Common myeloid progenitor, CD34-positive (primary cell): Measurements from ENCODE around the gene OMD.

Experiments used
- CTCF ChIA-PET: fragments of 350-600 bp; sonication (Branson Sonifier 250); formaldehyde crosslinking; loops from one replicate; lab custom pipeline; 2021; ENCODE audit warnings: antibody characterized with exemption; lab: Charles Lee
- POLR2A ChIA-PET: fragments of 350-600 bp; sonication (Branson Sonifier 250); formaldehyde crosslinking; loops from one replicate; lab custom pipeline; 2021; ENCODE audit warnings: antibody characterized with exemption; lab: Charles Lee
- DNase-seq, 3 donors: peaks; one replicate each; pipeline versions ENCODE4 v3.0.0 to v3.0.0-alpha.2; 2013
- H3K27ac ChIP-seq, 2 experiments: 1 replicate in 1 of 2; 2 replicates in 1 of 2; pipeline ENCODE4 v1.7.0; 2013; ENCODE audit warnings: inconsistent platforms in 2 of 2, low read length in 2 of 2, mild to moderate bottlenecking in 2 of 2, low read depth in 1 of 2, moderate library complexity in 1 of 2; ENCODE audit not compliant: severe bottlenecking in 2 of 2, insufficient read depth in 1 of 2, poor library complexity in 1 of 2
- H3K27me3 ChIP-seq, 5 experiments: replicated peaks in 2 of 5; 1 replicate in 3 of 5; 2 replicates in 2 of 5; pipeline versions ENCODE4 v1.6.1 to v1.7.0; 2013; ENCODE audit warnings: low read length in 4 of 5, mild to moderate bottlenecking in 2 of 5, moderate library complexity in 2 of 5, inconsistent platforms in 1 of 5; ENCODE audit not compliant: insufficient read depth in 5 of 5, control insufficient read depth in 4 of 5
- H3K36me3 ChIP-seq, 4 experiments: 1 replicate in 2 of 4; 2 replicates in 2 of 4; pipeline versions ENCODE4 v1.6.1 to v1.7.0; 2013; ENCODE audit warnings: low read length in 3 of 4, control low read depth in 1 of 4, mild to moderate bottlenecking in 1 of 4; ENCODE audit not compliant: control insufficient read depth in 4 of 4, insufficient read depth in 4 of 4
- H3K4me1 ChIP-seq, 4 experiments: 1 replicate in 3 of 4; 2 replicates in 1 of 4; pipeline versions ENCODE4 v1.6.1 to v1.7.1; 2013; ENCODE audit warnings: low read length in 3 of 4, mild to moderate bottlenecking in 3 of 4, control low read depth in 1 of 4, inconsistent platforms in 1 of 4, moderate library complexity in 1 of 4; ENCODE audit not compliant: control insufficient read depth in 4 of 4, insufficient read depth in 4 of 4; ENCODE audit errors: control extremely low read depth in 1 of 4
- H3K4me3 ChIP-seq, 7 experiments: 1 replicate in 4 of 7; 2 replicates in 3 of 7; pipeline versions ENCODE4 v1.5.1 to v1.7.0; 2013; ENCODE audit warnings: mild to moderate bottlenecking in 7 of 7, low read length in 6 of 7, moderate library complexity in 6 of 7, inconsistent platforms in 2 of 7, low read depth in 2 of 7, control low read depth in 1 of 7; ENCODE audit not compliant: insufficient read depth in 4 of 7, control insufficient read depth in 1 of 7; ENCODE audit errors: extremely low read depth in 1 of 7
- H3K9me3 ChIP-seq, 5 experiments: 1 replicate in 4 of 5; 2 replicates in 1 of 5; pipeline versions ENCODE4 v1.6.1 to v1.7.1; 2013; ENCODE audit warnings: low read length in 4 of 5, mild to moderate bottlenecking in 2 of 5, inconsistent platforms in 1 of 5, low read depth in 1 of 5, moderate library complexity in 1 of 5; ENCODE audit not compliant: control insufficient read depth in 4 of 5, insufficient read depth in 2 of 5; ENCODE audit errors: control extremely low read depth in 1 of 5
- WGBS: methylation state at CpG from one replicate; pipeline ENCODE4 v1.1.5; 2013; ENCODE audit not compliant: insufficient coverage; 5-methylcytosine and 5-hydroxymethylcytosine counted together

Gene OMD

GRCh38 chr9:92392690-92393089 is 31.6 kb downstream of the OMD start:
- H3K27ac ChIP-seq, result no peak overlapping the region
- POLR2A ChIA-PET, result no interaction called here
- no peaks in the 10 kb centered on the region for H3K4me1 ChIP-seq
- H3K9me3 ChIP-seq, result no peaks in the 10 kb centered on the region
- WGBS, result no CpG with 5 or more reads among the region's 2 CpGs
- CTCF ChIA-PET, result no interaction called here
- H3K36me3 ChIP-seq, result no peaks in the 10 kb centered on the region
- H3K27me3 ChIP-seq, result no peaks in the 10 kb centered on the region
- no peak for DNase-seq
- no peak overlapping the region for H3K4me3 ChIP-seq

DNA sequence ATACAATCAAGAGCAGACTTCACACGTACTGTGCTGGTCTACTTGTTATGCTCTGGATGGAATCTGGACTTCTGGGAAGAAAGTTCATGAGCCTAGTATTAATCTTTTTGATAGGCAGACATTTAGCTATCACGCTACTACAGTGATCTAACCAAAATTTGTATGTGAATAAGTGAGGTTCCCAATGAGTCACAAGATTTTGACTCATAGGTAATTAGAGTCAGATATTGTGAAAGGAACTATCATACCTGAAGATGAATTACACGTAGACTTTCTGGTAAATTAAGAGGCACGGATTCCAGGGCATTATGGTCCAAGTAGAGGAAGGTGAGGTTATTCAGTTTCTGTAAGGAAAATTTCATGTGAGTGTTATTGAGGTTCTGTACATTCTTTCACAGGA is 38.3 kb downstream of the OMD start:
- 100% methylated on average over 2 of the region's 4 CpGs for WGBS
- Histone ChIP-seq H3K27ac (no peak overlapping the region), H3K4me1 (peaks cover 0 to 5% (median 0%) of the 10 kb centered on the region in 4 experiments), H3K9me3 (no peaks in the 10 kb centered on the region), H3K4me3 (no peak overlapping the region), H3K36me3 (no peaks in the 10 kb centered on the region), H3K27me3 (no peaks in the 10 kb centered on the region)
- ChIA-PET CTCF (no interaction called here), POLR2A (interaction anchor here (0.6 kb wide), 1 partner anchor 13 kb away, joined by 3 read pairs; no protein-coding TSS in a partner anchor)
- DNase-seq, result no peak

- H3K9me3 ChIP-seq, result no peaks in the 10 kb centered on the region
- H3K27ac ChIP-seq, result no peak overlapping the region
- CTCF ChIA-PET, result no interaction called here
- H3K4me3 ChIP-seq, result no peak overlapping the region
- DNase-seq, result no peak
- 100% methylated on average over 5 of the region's 6 CpGs for WGBS
- H3K4me1 ChIP-seq, result peaks cover 0 to 5% (median 2%) of the 10 kb centered on the region in 4 experiments
- POLR2A ChIA-PET, result interaction anchor here (0.6 kb wide), 1 partner anchor 14 kb away, joined by 3 read pairs; no protein-coding TSS in a partner anchor
- H3K36me3 ChIP-seq, result no peaks in the 10 kb centered on the region
- H3K27me3 ChIP-seq, result no peaks in the 10 kb centered on the region
Measured at GRCh38 chr9:92385477-92385876, 38.8 kb downstream of the OMD start.

- POLR2A ChIA-PET, result no interaction called here
- no peak for DNase-seq
- Histone ChIP-seq H3K4me3 (no peak overlapping the region), H3K9me3 (no peaks in the 10 kb centered on the region), H3K36me3 (no peaks in the 10 kb centered on the region), H3K27me3 (no peaks in the 10 kb centered on the region), H3K27ac (no peak overlapping the region), H3K4me1 (peaks cover 0 to 7% (median 4%) of the 10 kb centered on the region in 4 experiments)
- 76% methylated on average over 2 of the region's 3 CpGs for WGBS
- CTCF ChIA-PET, result no interaction called here
Measured at GRCh38 chr9:92385001-92385400, 39.3 kb downstream of the OMD start.

GRCh38 chr9:92384375-92384774 is 39.9 kb downstream of the OMD start:
- POLR2A ChIA-PET, result no interaction called here
- no peaks in the 10 kb centered on the region for H3K27me3 ChIP-seq
- H3K9me3 ChIP-seq, result no peaks in the 10 kb centered on the region
- peaks cover 0 to 10% (median 6%) of the 10 kb centered on the region in 4 experiments for H3K4me1 ChIP-seq
- CTCF ChIA-PET, result no interaction called here
- H3K4me3 ChIP-seq, result no peak overlapping the region
- no peaks in the 10 kb centered on the region for H3K36me3 ChIP-seq
- no peak for DNase-seq
- WGBS, result no CpG with 5 or more reads among the region's 1 CpG
- no peak overlapping the region for H3K27ac ChIP-seq

GRCh38 chr9:92381775-92382174 is 42.5 kb downstream of the OMD start:
- Histone ChIP-seq H3K36me3 (no peaks in the 10 kb centered on the region), H3K27ac (no peak overlapping the region), H3K27me3 (no peaks in the 10 kb centered on the region), H3K9me3 (no peaks in the 10 kb centered on the region), H3K4me1 (peaks cover 0 to 13% (median 7%) of the 10 kb centered on the region in 4 experiments), H3K4me3 (no peak overlapping the region)
- ChIA-PET CTCF (no interaction called here), POLR2A (no interaction called here)
- DNase-seq, result peak in 2 of 3 donors; percentile 44 to 61
- no CpG with 5 or more reads among the region's 2 CpGs for WGBS

DNA sequence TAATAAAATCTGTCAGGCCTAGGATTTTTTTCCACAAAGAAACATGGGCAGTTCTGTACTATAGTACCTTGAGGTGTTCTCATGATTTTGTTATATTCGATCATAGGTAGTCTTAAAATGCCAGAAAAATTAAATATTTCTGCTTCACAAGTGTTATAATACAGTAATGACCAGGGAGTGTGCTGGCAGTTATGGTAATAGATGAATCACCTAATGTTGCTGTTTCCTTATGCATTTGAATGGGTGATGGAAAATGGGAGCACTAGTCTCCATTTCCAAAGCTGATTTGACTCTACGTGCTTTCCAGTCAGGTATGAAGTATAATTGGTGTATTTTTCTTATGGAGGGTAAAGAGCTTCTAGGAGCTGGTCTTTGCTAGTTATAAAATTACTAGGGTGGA is 43.7 kb downstream of the OMD start:
- Histone ChIP-seq H3K4me1 (peaks cover 0 to 13% (median 7%) of the 10 kb centered on the region in 4 experiments), H3K27me3 (no peaks in the 10 kb centered on the region), H3K4me3 (no peak overlapping the region), H3K9me3 (peaks cover 0 to 5% (median 1%) of the 10 kb centered on the region in 5 experiments), H3K36me3 (no peaks in the 10 kb centered on the region), H3K27ac (no peak overlapping the region)
- ChIA-PET POLR2A (no interaction called here), CTCF (interaction anchor here (0.6 to 0.9 kb wide), 2 partner anchors 27 to 38 kb away, joined by 3 read pairs; no protein-coding TSS in a partner anchor)
- no CpG with 5 or more reads among the region's 2 CpGs for WGBS
- no peak for DNase-seq
